ENCODE measurements around the gene PKNOX2.

PKNOX2 gene

GRCh38 chr11:125239585-125240560, 75.3 kb downstream of the PKNOX2 start:
- no peak for DNase-seq

GRCh38 chr11:125241104-125241503, 76.6 kb downstream of the PKNOX2 start:
- DNase-seq: no peak

- DNase-seq: no peak
Observed at GRCh38 chr11:125242141-125242775, 77.7 kb downstream of the PKNOX2 start.

GRCh38 chr11:125244166-125244565, 79.6 kb downstream of the PKNOX2 start:
- no peak for DNase-seq

- DNase-seq: no peak
Observed at GRCh38 chr11:125245299-125245698, 80.7 kb downstream of the PKNOX2 start.

GRCh38 chr11:125247431-125247830, 82.9 kb downstream of the PKNOX2 start:
- no peak for DNase-seq

- no peak for DNase-seq
Observed at GRCh38 chr11:125250318-125251213, 86.0 kb downstream of the PKNOX2 start.

GRCh38 chr11:125251214-125251545, 86.6 kb downstream of the PKNOX2 start:
- DNase-seq: no peak

GRCh38 chr11:125251956-125252355, 87.4 kb downstream of the PKNOX2 start:
- DNase-seq: no peak

GRCh38 chr11:125253289-125253688, 88.7 kb downstream of the PKNOX2 start:
- no peak for DNase-seq

- no peak for DNase-seq
Observed at GRCh38 chr11:125253795-125254525, 89.4 kb downstream of the PKNOX2 start.

GRCh38 chr11:125256541-125257189, 92.1 kb downstream of the PKNOX2 start:
- DNase-seq: no peak

GRCh38 chr11:125257190-125257579, 92.6 kb downstream of the PKNOX2 start:
- no peak for DNase-seq

- DNase-seq: no peak
Observed at GRCh38 chr11:125257751-125258150, 93.2 kb downstream of the PKNOX2 start.

GRCh38 chr11:125258291-125259032, 93.9 kb downstream of the PKNOX2 start:
- DNase-seq: no peak

- no peak for DNase-seq
Observed at GRCh38 chr11:125261588-125261987, 97.0 kb downstream of the PKNOX2 start.

- DNase-seq: no peak
Observed at GRCh38 chr11:125262194-125262829, 97.8 kb downstream of the PKNOX2 start.

GRCh38 chr11:125262830-125263218, 98.3 kb downstream of the PKNOX2 start:
- DNase-seq: no peak

- DNase-seq: no peak
Observed at GRCh38 chr11:125263268-125263790, 98.8 kb downstream of the PKNOX2 start.
